K562 (cell line): ENCODE data around the gene GSTA4. TPM values are rescaled to one million over a fixed set of nuclear protein-coding genes. Genes with fewer than 3 reads are reported as not detected.

Source experiments
- ATAC-seq: fragments of 200-7000 bp; cut with Tn5 transposase; 3 replicates; pipeline ENCODE4 v1.9.1; 2020; ENCODE audit warnings: moderate library complexity
- BruUV-seq: library from RNA; stranded (reverse); fragments of 400-500 nt; replicated peaks from 2 replicates; lab custom pipeline; 2021; lab: Mats Ljungman, UMichigan
- CTCF ChIA-PET: fragments of 300-600 bp; formaldehyde crosslinking; extraction: SDS; loops from one replicate; lab custom pipeline; 2021; ENCODE audit warnings: low intra/inter-chr PET ratio; lab: Yijun Ruan, JAX
- POLR2A ChIA-PET: fragments of 300-600, 350-650 bp; sonication (Branson Sonifier 250); formaldehyde crosslinking; extraction: SDS; loops from one replicate; lab custom pipeline; 2021; ENCODE audit warnings: antibody characterized with exemption, inconsistent platforms; lab: Yijun Ruan, JAX
- DNase-seq, 4 experiments: peaks; one replicate each; pipeline versions ENCODE4 v3.0.0 to v3.0.0-alpha.2; 2011 to 2018; ENCODE audit warnings: low spot score in 3 of 4, mixed read lengths in 3 of 4; ENCODE audit errors: extremely low read depth in 1 of 4
- FAIRE-seq: peaks from 2 replicates; lab custom pipeline; 2011; peaks lifted over from hg19 to GRCh38; lab: Jason Lieb, UNC
- H2AFZ ChIP-seq: 2 replicates; pipeline ENCODE4 v1.6.0; 2011; ENCODE audit warnings: low read depth, low read length, control low read depth, inconsistent platforms
- H3K27ac ChIP-seq: fragments of 200-600 bp; 3 replicates; pipeline ENCODE4 v1.8.0; 2011; ENCODE audit warnings: low read depth, mild to moderate bottlenecking, control low read depth, inconsistent platforms, low read length, moderate library complexity, mixed read lengths; ENCODE audit errors: extremely low read depth
- H3K27me3 ChIP-seq, 2 experiments: fragments of 300-600 bp in 1 of 2; 2 replicates in 1 of 2; 3 replicates in 1 of 2; pipeline versions ENCODE4 v1.6.0 to v1.8.0; 2011; ENCODE audit warnings: inconsistent platforms in 2 of 2, low read length in 2 of 2, mild to moderate bottlenecking in 1 of 2, mixed read lengths in 1 of 2, moderate library complexity in 1 of 2; ENCODE audit not compliant: control insufficient read depth in 2 of 2, insufficient read depth in 2 of 2
- H3K36me3 ChIP-seq: fragments of 300-600 bp; 3 replicates; pipeline ENCODE4 v1.8.0; 2011; ENCODE audit warnings: mild to moderate bottlenecking, low read length, inconsistent platforms; ENCODE audit not compliant: control insufficient read depth, insufficient read depth
- H3K4me1 ChIP-seq, 2 experiments: fragments of 200-600 bp in 1 of 2; replicated peaks in 1 of 2; 2 replicates in 1 of 2; 3 replicates in 1 of 2; pipeline versions ENCODE4 v1.5.1 to v1.8.0; 2011; ENCODE audit warnings: inconsistent platforms in 2 of 2, low read length in 2 of 2, mild to moderate bottlenecking in 1 of 2, mixed read lengths in 1 of 2, moderate library complexity in 1 of 2; ENCODE audit not compliant: control insufficient read depth in 2 of 2, insufficient read depth in 2 of 2
- H3K4me2 ChIP-seq: 2 replicates; pipeline ENCODE4 v1.6.1; 2011; ENCODE audit warnings: low read length, control low read depth, inconsistent platforms, mixed read lengths; ENCODE audit not compliant: insufficient read depth
- H3K4me3 ChIP-seq: fragments of 200-600 bp; sonication (generic), shearing (Covaris generic); 2 replicates; pipeline ENCODE4 v1.5.1; 2016; ENCODE audit warnings: control low read depth, inconsistent platforms
- H3K79me2 ChIP-seq: fragments of 200-600 bp; 3 replicates; pipeline ENCODE4 v1.8.0; 2011; ENCODE audit warnings: low read length, inconsistent platforms; ENCODE audit not compliant: control insufficient read depth, insufficient read depth
- H3K9ac ChIP-seq, 2 experiments: 2 replicates each; pipeline versions ENCODE4 v1.6.0 to v1.6.1; 2011; ENCODE audit warnings: low read depth in 2 of 2, low read length in 2 of 2, control low read depth in 1 of 2, inconsistent platforms in 1 of 2, mild to moderate bottlenecking in 1 of 2, mixed read lengths in 1 of 2; ENCODE audit not compliant: insufficient read depth in 1 of 2
- H3K9me1 ChIP-seq: one replicate; pipeline ENCODE4 v1.6.0; 2011; ENCODE audit warnings: inconsistent platforms, mild to moderate bottlenecking, low read length, moderate library complexity; ENCODE audit not compliant: control insufficient read depth, insufficient read depth
- H3K9me3 ChIP-seq: replicated peaks from 2 replicates; pipeline ENCODE4 v1.5.1; 2011; ENCODE audit warnings: low read depth, low read length, inconsistent platforms; ENCODE audit not compliant: control insufficient read depth, insufficient read depth
- H4K20me1 ChIP-seq: replicated peaks from 2 replicates; pipeline ENCODE4 v1.6.1; 2011; ENCODE audit warnings: low read length, inconsistent platforms, mixed read lengths; ENCODE audit not compliant: control insufficient read depth, insufficient read depth
- CEBPB ChIP-seq: fragments of 450-650 bp; IDR thresholded peaks from 2 replicates; pipeline ENCODE4 v1.6.1; 2016; ENCODE audit warnings: missing genetic modification characterization, missing compliant biosample characterization
- CEBPG ChIP-seq, 3 experiments: fragments of 200-800 bp in 1 of 3; sonication (Bioruptor generic) in 1 of 3; sonication (generic) in 1 of 3; formaldehyde crosslinking in 1 of 3; IDR thresholded peaks in 2 of 3; conservative IDR thresholded peaks in 1 of 3; 2 replicates each; pipeline versions ENCODE4 v1.6.1 to v1.8.0; 2016 to 2022; ENCODE audit warnings: missing compliant biosample characterization in 2 of 3, missing genetic modification characterization in 2 of 3, mild to moderate bottlenecking in 1 of 3, missing genetic modification reagents in 1 of 3
- ZNF699 ChIP-seq: fragments of 250-450 bp; sonication (Bioruptor Pico); IDR thresholded peaks from 2 replicates; pipeline ENCODE4 v1.8.0; 2021; ENCODE audit warnings: mild to moderate bottlenecking, moderate library complexity; ENCODE audit not compliant: insufficient replicate concordance
- WGBS: fragments of 100-300 bp; shearing (Covaris generic); methylation state at CpG from one replicate; pipeline ENCODE4 v1.1.6; 2016; ENCODE audit warnings: low coverage, mixed read lengths; ENCODE audit not compliant: insufficient coverage; ENCODE audit errors: missing lambda C conversion rate; 5-methylcytosine and 5-hydroxymethylcytosine counted together
- in situ Hi-C: fragments of 300-500 bp; cut with MboI; formaldehyde crosslinking; loops from 4 replicates; pipeline ENCODE4 v1.15.0; 2018; ENCODE audit warnings: inconsistent platforms, mixed read lengths
- intact Hi-C: fragments of 100-400 bp; cut with micrococcal nuclease; formaldehyde crosslinking; loops from 2 replicates; pipeline ENCODE4 v1.14.2; 2022
- polyA plus RNA-seq, 8 experiments: library from polyadenylated mRNA; depleted of rRNA in 4 of 8; stranded (reverse) in 5 of 8; unstranded in 3 of 8; fragments of >200 nt; fragmentation: Nextera tagmentation in 2 of 8; fragmentation: Illumina TruSeq in 1 of 8; extraction: Ambion mirVana in 2 of 8; extraction: Trizol in 1 of 8; gene quantifications; 2 replicates each; pipeline versions ENCODE4 v1.2.1 to v1.2.3, GENCODE V29; 2011 to 2014; ENCODE audit warnings: inconsistent platforms in 1 of 8, missing spikeins in 1 of 8
- total RNA-seq, 7 experiments: library from RNA; depleted of rRNA in 6 of 7; stranded (reverse); fragments of >200 nt in 6 of 7; fragmentation: Illumina TruSeq in 2 of 7; extraction: Trizol in 2 of 7; gene quantifications; 2 replicates each; pipeline versions ENCODE4 v1.2.1 to v1.2.3, GENCODE V29; 2011 to 2021; ENCODE audit warnings: low replicate concordance in 1 of 7

GSTA4 gene
- total and polyA plus RNA-seq, 9 of the 15 experiments (the other 6 are each of a cell fraction or from before 2014, with no cell fraction given), result 0.89 to 4.0 (median 2.0) TPM

GRCh38 chr6:52992980-52993920, 1.8 kb downstream of the GSTA4 start:
- 69% methylated on average over 8 of the region's 8 CpGs for WGBS
- no peak overlapping the region for H3K4me2 ChIP-seq
- H3K4me3 ChIP-seq, result no peak overlapping the region
- H3K36me3 ChIP-seq, result no peaks in the 10 kb centered on the region
- BruUV-seq, result no TSS peak
- no peaks in the 10 kb centered on the region for H3K79me2 ChIP-seq
- no peak for ATAC-seq
- no peak for DNase-seq
- no peaks in the 10 kb centered on the region for H3K9me3 ChIP-seq
- CTCF ChIA-PET, result no interaction called here
- H4K20me1 ChIP-seq, result no peaks in the 10 kb centered on the region
- H3K27me3 ChIP-seq, result no peaks in the 10 kb centered on the region; a peak in 1 of 5 replicates
- H3K27ac ChIP-seq, result no peak overlapping the region
- H3K9ac ChIP-seq, result no peak overlapping the region
- no peak for FAIRE-seq
- H2AFZ ChIP-seq, result peak overlapping the region; percentile 91
- intact Hi-C loops, result loop anchor here (10.0 kb wide), 1 partner anchor 268 kb away; no protein-coding TSS in a partner anchor
- no peaks in the 10 kb centered on the region for H3K9me1 ChIP-seq
- in situ Hi-C loops, result loop anchor here (5.0 kb wide), 1 partner anchor 64 kb away; no protein-coding TSS in a partner anchor
- TF ChIP-seq CEBPB (tag) (peak; percentile 69), CEBPG (CRISPR knock-in tag; IDR thresholded peaks at IDR 0.05) (no peak), CEBPG (tag; conservative IDR thresholded peaks at IDR 0.05 in 1 of 2, IDR thresholded peaks at IDR 0.05 in 1 of 2) (peak in 1 of 2 experiments; percentile 44; a peak in 1 of 4 replicates), ZNF699 (CRISPR knock-in tag) (no peak)
- TF ChIP-seq, all 486 proteins: peak for 2
- POLR2A ChIA-PET, result interaction anchor here (0.8 to 2.0 kb wide), 5 partner anchors 8 to 73 kb away, joined by 3 to 9 read pairs (median 4); partner anchors contain the start of gene FBXO9
- peaks cover 0 to 10% of the 10 kb centered on the region in 2 experiments; a peak in 3 of 5 replicates for H3K4me1 ChIP-seq
